Measurements from ENCODE around the gene WNT6. TPM values are rescaled to one million over a fixed set of nuclear protein-coding genes. Genes with fewer than 3 reads are reported as not detected.
A peak's percentile ranks its signal among the peaks of the same experiment; 100 is the strongest.

The WNT6 gene
- polyA plus RNA-seq, 1 experiment = not detected

- ChIA-PET CTCF (interaction anchor here (1.2 to 24.5 kb wide), 7 partner anchors 8 to 81 kb away, joined by 4 to 726 read pairs (median 8); partner anchors contain the start of gene WNT10A), POLR2A (no interaction called here)
- no peak for DNase-seq (ENCODE audit: low read depth)
- Histone ChIP-seq H3K36me3 (ENCODE audit: control insufficient read depth, insufficient read depth, low read length) (no peaks in the 10 kb centered on the region), H3K4me3 (ENCODE audit: low read depth, low read length) (no peak overlapping the region), H3K27me3 (ENCODE audit: control insufficient read depth, insufficient read depth, low read length) (peaks cover 32% of the 10 kb centered on the region)
- TF ChIP-seq CTCF (IDR thresholded peaks at IDR 0.05; ENCODE audit: insufficient read depth, low read depth, low read length) = no peak
These were observed 39.5 kb downstream of the WNT6 start for GRCh38 chr2:218899147-218899546.

- DNase-seq (ENCODE audit: low read depth) = no peak
- Histone ChIP-seq H3K27me3 (ENCODE audit: control insufficient read depth, insufficient read depth, low read length) (peaks cover 21% of the 10 kb centered on the region), H3K4me3 (ENCODE audit: low read depth, low read length) (no peak overlapping the region), H3K36me3 (ENCODE audit: control insufficient read depth, insufficient read depth, low read length) (no peaks in the 10 kb centered on the region)
- ChIA-PET CTCF (interaction anchor here (0.7 to 24.5 kb wide), 2 partner anchors 24 to 79 kb away, joined by 3 to 726 read pairs; partner anchors contain the start of gene WNT10A), POLR2A (no interaction called here)
- no peak for TF ChIP-seq CTCF (IDR thresholded peaks at IDR 0.05; ENCODE audit: insufficient read depth, low read depth, low read length)
These were observed 42.8 kb downstream of the WNT6 start for GRCh38 chr2:218902427-218902826.

GRCh38 chr2:218904176-218904575 lies 44.6 kb downstream of the WNT6 start:
- no peak for DNase-seq (ENCODE audit: low read depth)

GRCh38 chr2:218908721-218909619 lies 49.4 kb downstream of the WNT6 start:
- no peak for TF ChIP-seq CTCF (IDR thresholded peaks at IDR 0.05; ENCODE audit: insufficient read depth, low read depth, low read length)
- POLR2A ChIA-PET = no interaction called here
- CTCF ChIA-PET = interaction anchor here (3.4 to 5.1 kb wide), 2 partner anchors 11 kb away, joined by 22 to 31 read pairs; no protein-coding TSS in a partner anchor
- peaks cover 5% of the 10 kb centered on the region for H3K27me3 ChIP-seq (ENCODE audit: control insufficient read depth, insufficient read depth, low read length)
- peak; percentile 16 for DNase-seq (ENCODE audit: low read depth)
- H3K4me3 ChIP-seq (ENCODE audit: low read depth, low read length) = peak overlapping the region; percentile 62
- H3K36me3 ChIP-seq (ENCODE audit: control insufficient read depth, insufficient read depth, low read length) = no peaks in the 10 kb centered on the region

More at GRCh38 chr2:218904176-218904575, 44.6 kb downstream of the WNT6 start:
- no peak overlapping the region for H3K4me3 ChIP-seq (ENCODE audit: low read depth, low read length)
- CTCF ChIA-PET = interaction anchor here (0.6 to 24.5 kb wide), 4 partner anchors 9 to 53 kb away, joined by 3 to 726 read pairs (median 4); partner anchors contain the start of gene WNT10A
- peaks cover 13% of the 10 kb centered on the region for H3K27me3 ChIP-seq (ENCODE audit: control insufficient read depth, insufficient read depth, low read length)
- no peaks in the 10 kb centered on the region for H3K36me3 ChIP-seq (ENCODE audit: control insufficient read depth, insufficient read depth, low read length)
- TF ChIP-seq CTCF (IDR thresholded peaks at IDR 0.05; ENCODE audit: insufficient read depth, low read depth, low read length) = no peak
- POLR2A ChIA-PET = no interaction called here

GRCh38 chr2:218910741-218911140 lies 51.1 kb downstream of the WNT6 start:
- ChIA-PET CTCF (interaction anchor here (1.1 to 5.1 kb wide), 3 partner anchors 13 to 34 kb away, joined by 4 to 22 read pairs (median 12); no protein-coding TSS in a partner anchor), POLR2A (no interaction called here)
- DNase-seq (ENCODE audit: low read depth) = no peak
- Histone ChIP-seq H3K27me3 (ENCODE audit: control insufficient read depth, insufficient read depth, low read length) (no peaks in the 10 kb centered on the region; the same call in 1 of the 2 replicates), H3K4me3 (ENCODE audit: low read depth, low read length) (no peak overlapping the region), H3K36me3 (ENCODE audit: control insufficient read depth, insufficient read depth, low read length) (no peaks in the 10 kb centered on the region)
- TF ChIP-seq CTCF (IDR thresholded peaks at IDR 0.05; ENCODE audit: insufficient read depth, low read depth, low read length) = no peak
